HUDEP-2 (cell line): ENCODE results near the gene NBAS.
"Not testable (repeated sequence)": the region's sequence is repeated elsewhere in the genome, so short reads cannot be mapped to it uniquely, and the experiment has no call there.

Experiments
- DNase-seq, 76 experiments: peaks; one replicate each; lab custom pipeline; 2025; ENCODE audit not compliant: unreplicated experiment in 76 of 76; lab: John Stamatoyannopoulos, UW

NBAS gene

DNA sequence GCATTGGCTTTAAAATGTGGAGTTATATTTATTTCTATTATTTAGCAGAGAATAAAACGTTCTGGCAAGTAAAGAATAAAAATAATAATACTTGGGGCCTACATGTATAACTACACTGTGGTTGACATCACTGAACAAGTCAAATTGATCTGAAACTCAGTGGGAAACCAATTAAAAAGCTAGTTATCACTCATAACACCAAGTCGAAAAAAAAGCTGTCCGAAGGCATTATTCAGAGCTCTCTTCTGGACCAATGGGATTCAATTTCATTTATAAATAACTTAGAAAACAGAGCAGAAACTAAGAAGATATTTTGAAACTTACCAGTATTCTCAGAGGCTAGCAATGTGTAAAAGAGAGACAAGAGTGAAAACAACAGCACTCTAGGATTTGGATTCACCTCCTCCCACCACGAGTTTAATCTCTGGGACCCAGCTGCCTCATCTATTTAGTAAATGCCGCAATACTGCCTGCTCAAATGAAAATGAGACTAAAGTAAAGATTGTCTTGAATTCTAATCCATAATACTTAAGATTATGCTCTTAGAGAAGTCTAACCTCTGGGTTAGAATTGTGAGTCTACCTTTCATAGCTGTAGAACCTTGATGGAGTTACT is 128.4 kb downstream of the NBAS start:
- peak in 2 of 76 experiments; percentile 3 to 23 for DNase-seq

DNA sequence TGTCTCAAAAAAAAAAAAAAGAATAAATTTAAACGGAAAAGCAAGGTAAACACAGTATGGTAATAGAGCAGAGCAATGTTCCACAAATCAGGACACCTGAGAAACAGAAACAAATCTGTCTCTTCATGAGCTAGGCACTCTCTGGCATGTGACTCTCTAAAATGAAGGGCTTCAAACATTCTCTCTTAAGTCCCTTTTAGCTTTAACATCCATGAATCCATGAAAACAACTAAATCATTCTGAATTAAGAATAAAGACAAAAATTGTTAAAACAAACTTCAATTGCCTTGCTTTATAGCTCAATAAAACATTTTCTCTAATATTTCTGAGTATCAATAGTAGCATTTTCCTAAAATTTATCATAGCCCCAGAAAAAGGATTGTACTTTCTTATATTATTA is 132.1 kb downstream of the NBAS start:
- no peak for DNase-seq

DNA sequence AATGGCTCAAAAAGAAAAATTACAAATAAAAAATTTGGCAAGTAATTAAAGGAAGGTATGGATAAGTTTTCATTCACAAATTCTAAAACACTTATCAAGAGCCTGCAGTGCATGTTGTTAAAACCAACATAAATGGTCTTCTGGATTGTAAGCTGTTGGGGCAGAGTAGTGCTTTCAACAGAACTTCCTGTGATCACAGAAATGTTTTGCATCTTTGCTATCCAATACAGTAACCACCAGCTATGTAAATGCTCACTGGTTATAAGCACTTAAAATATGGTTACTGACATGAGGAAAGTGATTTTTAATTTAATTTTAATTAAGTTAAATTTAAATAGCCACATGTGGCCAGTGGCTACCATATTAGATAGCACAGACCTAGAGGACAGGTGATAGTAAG is 133.1 kb downstream of the NBAS start:
- DNase-seq, result no peak

GRCh38 chr2:15426606-15427005 is 134.5 kb downstream of the NBAS start:
- no peak for DNase-seq

DNA sequence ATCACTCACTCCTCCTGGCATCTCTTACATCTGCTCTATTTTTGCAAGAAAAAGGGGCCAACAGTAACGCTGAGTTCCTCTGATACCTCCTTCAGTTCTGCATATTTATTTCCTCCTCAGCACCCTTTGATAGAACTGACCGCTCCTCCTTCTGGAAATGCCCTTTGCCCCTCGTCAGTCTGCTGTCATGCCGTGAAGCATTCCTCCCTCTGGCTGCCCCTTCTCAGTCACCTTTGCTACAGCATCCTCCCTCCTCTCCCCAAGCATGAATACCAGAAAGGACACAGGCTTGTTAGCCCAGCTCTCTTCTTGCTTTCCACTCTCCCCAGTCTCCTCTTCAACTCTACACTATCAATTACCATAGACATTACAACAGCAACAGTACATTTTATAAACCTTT is 135.4 kb downstream of the NBAS start:
- DNase-seq, result no peak

- DNase-seq, result peak in 32 of 76 experiments; percentile 1 to 53 (median 22)
Observed at GRCh38 chr2:15421753-15422152, 139.4 kb downstream of the NBAS start.

GRCh38 chr2:15415748-15416147 is 145.4 kb downstream of the NBAS start:
- peak in 1 of 76 experiments; percentile 1 for DNase-seq

DNA sequence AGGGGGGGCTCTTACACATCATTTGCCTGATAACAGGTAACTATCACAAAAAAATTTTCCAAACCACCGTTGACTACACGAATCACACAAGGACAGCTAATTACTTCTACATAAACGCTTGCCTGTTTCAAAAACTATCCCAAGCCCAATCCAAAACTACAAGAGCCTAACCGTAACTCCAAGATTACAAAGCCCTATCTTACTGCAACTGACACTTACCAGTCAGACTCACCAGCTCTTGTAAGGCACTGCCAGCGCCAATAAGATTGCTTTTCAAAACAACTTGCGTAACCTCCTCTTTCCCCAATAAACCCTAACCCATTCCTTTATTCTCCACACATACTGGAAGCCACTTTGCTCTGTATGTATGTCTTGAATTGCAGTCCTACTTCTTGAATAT is 148.4 kb downstream of the NBAS start:
- no peak for DNase-seq

GRCh38 chr2:15412309-15412708 is 148.8 kb downstream of the NBAS start:
- no peak for DNase-seq

- no peak for DNase-seq
Observed at GRCh38 chr2:15410884-15411283, 150.2 kb downstream of the NBAS start.

GRCh38 chr2:15408759-15409158 is 152.4 kb downstream of the NBAS start:
- no peak for DNase-seq

GRCh38 chr2:15407666-15408065 is 153.5 kb downstream of the NBAS start:
- no peak for DNase-seq

DNA sequence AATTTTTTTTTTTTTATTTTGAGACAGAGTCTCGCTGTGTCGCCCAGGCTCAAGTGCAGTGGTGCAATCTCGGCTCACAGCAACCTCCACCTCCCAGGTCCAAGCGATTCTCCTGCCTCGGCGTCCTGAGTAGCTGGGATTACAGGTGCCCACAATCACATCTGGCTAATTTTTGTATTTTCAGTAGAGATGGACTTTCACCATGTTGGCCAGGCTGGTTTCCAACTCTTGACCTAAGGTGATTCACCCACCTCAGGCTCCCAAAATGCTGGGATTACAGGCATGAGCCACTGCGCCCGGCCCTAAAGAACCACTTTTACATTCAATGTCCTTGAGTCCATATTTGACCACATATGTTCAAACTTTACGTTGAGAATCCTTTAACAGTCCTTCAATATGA is 156.6 kb downstream of the NBAS start:
- not testable (repeated sequence) for DNase-seq

DNA sequence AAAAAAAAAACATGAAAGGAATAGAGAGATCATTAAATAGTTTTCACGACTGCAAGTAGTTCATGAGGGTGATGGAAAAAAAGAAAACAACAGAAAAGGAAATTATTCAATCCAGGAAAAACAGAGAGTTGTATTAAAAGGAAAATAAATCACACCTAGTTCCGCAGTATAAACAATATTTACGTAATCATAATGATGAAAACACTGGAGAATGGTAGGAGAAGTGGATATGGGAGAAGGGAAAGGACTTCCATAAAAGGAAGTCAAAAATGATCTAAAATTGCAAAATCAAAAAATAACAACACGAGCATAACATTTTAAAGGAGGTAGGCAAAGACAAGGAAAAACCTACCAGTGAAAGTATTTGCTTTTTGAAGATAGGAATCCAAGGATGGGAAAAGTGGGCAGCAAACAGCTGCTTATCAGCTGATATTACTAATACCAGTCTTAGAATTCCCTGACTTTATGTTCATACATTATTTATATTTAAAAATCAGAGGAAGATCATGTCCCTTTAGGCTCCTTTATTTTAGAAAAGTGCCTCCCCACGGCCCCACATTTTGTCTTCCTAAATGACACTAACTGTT is 160.8 kb downstream of the NBAS start:
- no peak for DNase-seq

GRCh38 chr2:15399241-15399640 is 161.9 kb downstream of the NBAS start:
- no peak for DNase-seq

DNA sequence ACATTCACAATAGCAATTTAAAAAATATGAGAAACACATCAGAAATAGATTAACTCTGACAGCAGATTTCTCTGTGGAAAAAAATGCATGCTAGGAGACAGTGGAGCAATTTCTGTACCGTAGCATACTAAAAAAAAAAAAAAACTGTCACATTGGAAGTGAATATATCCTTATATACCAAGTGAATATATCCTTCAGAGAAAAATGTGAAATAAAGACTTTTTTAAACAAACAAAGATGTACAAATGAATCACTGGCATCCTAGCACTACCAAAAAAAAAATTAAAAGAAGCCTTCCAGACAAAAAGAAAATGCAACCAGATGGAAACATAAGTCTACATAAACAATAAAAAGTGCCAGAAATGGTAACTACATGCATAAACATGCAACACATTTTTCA is 169.4 kb downstream of the NBAS start:
- no peak for DNase-seq

DNA sequence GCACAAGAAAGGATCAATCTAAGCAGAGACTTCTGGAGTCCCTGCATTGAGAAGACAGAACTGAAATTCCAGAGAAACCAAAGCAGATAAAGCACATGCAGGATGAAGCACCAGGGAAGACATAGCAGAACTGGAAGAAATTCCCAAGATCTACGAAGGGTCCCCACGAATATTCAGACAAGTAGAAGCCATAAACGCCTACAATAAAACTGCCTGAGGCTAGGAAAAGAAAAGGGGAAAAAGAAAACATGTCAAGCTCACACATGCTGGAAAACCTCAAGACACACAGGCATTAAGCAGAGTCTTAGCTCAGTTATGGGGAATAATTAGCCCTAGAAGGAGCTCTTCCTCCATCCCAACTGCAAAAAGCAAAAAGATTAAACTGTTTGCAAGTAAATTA is 171.2 kb downstream of the NBAS start:
- no peak for DNase-seq

- no peak for DNase-seq
Observed at GRCh38 chr2:15389326-15389700, 171.8 kb downstream of the NBAS start.

- DNase-seq, result no peak
Observed at GRCh38 chr2:15388406-15389325, 172.5 kb downstream of the NBAS start.

- no peak for DNase-seq
Observed at GRCh38 chr2:15385184-15385583, 175.9 kb downstream of the NBAS start.

GRCh38 chr2:15383695-15384350 is 177.3 kb downstream of the NBAS start:
- peak in 10 of 76 experiments; percentile 1 to 40 (median 8) for DNase-seq
